Measurements from ENCODE around the gene PPP2CA.
A peak's percentile ranks its signal among the peaks of the same experiment; 100 is the strongest.
"Not testable (repeated sequence)": the region's sequence is repeated elsewhere in the genome, so short reads cannot be mapped to it uniquely, and the experiment has no call there.

The PPP2CA gene

DNA sequence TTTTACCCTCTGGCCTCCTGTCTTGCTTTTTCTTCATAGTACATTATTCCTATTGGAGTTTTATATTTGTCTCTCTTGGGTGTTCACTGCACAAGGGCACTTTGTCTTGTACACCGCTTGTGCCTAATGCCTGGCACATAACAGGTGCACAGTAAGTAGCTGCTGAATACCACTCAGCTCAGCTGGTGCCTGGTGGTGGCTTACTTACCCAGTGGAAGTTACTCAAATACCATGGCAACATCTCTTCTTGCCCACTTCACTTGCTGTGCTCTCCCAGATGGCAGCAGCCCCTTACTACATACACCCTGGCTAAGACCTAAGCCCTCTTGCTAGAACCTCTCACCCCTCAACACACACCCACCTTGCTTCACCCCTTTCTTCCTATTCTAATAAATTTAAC lies 37.8 kb downstream of the PPP2CA start:
- no peak for DNase-seq

DNA sequence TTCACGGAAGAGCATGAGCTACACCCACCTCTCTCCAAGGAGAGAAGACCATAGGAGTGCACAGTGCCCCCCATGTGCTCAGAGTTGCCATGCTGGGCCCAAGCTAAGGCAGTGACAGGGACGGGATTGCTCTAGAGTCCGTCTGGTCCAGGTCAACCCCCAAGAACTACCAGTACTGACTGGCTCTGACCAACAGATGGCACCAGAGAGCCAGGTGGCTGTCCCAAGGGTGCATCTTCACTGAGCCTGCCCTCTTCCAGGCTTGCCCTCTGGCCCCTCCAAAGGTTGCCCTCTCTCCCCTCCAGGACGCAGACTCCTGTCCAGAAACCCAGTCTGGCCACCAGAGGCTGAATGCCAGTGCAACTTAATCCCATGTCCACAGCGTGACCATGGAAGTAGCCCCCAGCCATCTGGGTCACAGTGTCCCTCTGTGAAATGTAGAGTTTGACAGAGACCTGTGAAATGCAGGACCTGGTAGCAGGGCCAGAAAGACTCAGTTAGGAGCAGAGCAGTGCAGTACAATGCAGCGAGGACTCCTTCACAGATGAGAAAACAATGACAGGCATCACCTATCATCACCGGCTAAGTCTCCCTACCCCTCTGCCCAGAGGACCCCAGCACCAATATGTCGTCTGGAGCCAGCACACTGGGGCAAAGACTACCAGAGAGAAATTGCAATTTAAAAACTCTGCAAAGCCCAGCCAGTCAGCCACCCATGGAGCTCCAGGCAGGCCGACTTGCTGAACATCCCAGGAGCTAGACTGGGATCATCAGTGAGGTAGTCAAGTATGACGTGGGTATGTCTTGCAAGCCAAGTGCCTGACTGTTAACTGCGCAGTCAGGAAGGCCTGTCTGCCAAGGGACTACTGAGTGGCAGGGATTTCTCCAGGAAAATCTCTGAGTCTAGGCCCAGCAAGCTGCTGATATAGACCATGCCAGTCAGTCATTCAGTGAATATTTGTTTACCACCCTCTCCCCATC lies 41.4 kb downstream of the PPP2CA start:
- peak; percentile 19 for DNase-seq

DNA sequence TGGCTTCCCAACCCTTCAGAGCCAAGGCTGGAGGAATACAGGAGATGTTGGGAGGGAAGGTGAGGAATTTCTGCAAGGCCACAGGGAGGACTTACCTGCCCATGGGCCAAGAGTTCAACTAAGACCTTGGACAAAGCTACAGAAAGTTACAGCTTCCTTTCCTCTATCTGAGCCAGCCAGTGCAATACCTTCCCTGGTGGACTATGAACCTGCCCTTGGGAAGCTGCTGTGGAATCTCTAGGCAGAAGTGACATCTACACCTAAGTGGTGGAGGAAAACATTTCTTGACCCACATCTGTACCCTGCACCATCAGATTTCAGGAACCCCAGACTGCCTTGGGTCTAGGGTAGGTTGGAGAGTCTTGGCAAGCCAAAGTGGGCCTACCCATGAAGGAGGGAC lies 42.4 kb downstream of the PPP2CA start:
- DNase-seq, result no peak

DNA sequence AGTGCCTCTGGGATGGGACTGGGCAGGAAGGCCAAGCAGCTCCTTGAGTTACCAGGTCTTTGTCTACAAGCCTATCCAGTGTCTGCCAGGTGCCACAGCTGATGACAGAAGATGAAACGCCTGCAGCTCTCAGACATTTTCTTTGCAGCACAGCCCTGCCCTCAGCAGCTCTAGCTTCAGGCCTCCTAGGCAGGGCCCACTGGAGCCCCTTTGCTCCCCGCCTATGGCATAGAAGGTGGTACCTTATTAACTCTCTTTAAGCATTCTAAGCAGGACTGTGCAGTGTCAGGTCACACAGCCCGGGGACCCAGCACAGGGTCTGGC lies 47.8 kb downstream of the PPP2CA start:
- DNase-seq, result no peak

DNA sequence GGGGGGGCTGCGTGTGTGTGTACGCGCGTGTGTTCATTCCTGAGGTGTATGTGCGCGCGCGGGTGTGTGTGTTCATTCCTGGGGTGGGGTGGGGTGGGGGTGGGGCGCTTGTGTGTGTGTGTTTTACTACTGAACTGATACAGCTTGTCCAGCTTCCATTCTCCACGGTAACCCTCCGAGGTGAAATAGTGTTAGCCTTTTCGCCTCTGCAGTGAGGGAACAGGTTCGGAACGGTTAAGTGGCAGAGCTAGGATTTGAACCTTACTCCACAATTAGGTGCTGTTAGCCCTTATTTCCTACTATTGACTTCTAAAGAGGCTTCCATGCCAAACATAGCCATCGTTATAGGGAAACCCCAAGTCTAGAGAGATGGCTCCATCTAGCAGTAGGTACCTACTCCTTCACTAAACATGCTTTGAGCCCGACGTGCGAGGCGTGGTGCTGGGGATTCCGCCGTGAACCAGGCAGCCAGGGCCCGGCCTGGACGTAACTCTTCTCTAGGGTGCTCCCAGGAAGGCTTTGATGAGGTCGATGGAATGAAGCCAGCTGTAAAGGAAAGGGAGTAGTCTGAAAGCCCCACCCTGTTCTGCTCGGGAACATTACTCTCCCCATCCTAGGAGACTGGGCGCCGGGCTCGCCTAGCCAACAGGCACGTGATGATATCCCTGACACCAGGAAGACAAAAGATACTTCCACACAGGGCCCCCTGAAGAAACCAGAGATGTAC lies 48.3 kb downstream of the PPP2CA start:
- peak; percentile 20 for DNase-seq

DNA sequence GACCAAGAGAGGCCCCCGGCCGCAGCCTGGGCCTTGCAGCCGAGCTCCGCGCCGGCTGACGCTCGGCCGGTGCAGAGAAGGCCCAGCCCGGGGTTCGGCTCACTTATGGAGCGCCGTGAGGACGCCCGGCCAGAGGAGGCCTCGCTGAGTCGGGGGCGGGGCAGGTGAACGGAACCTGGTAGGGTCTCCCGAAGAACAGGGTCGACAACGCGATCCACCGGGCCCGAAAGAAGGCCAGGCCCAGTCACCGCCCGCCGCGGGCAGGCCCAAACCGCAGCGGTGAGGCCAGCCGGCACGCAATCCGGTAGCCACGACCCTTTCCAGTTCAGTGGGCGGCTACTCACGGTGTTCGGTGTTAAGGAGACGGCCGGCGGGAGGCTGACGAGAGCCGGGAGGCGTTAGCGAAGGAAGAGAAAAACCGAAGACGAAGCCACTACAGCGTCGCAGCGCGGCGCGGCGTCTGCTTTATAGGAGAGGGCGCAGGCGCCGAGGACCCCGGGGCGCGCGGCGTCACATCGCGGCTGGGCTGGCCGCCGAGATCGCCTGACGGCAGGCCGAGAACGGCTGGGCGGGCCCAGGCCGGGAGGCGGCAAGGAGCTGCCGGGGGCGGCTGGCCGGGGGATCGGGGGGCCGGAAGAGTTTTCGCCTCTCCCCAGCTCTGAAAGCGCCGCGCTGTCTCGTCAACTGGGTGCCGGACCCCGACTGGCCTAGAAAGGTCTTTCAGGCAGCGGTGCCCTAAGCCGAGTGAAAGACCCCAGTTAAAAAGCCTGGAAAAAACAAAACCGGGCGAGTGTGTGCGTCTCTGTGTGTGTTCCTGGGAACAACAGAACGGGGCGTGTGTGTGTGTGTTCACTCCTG lies 49.1 kb downstream of the PPP2CA start, which contains the start of gene SKP1:
SKP1 (minus strand) TSS at position 440 of the 858 bp plus-strand sequence. CDS start 2,928 bp downstream, outside the sequence.
- DNase-seq, result peak; percentile 74

DNA sequence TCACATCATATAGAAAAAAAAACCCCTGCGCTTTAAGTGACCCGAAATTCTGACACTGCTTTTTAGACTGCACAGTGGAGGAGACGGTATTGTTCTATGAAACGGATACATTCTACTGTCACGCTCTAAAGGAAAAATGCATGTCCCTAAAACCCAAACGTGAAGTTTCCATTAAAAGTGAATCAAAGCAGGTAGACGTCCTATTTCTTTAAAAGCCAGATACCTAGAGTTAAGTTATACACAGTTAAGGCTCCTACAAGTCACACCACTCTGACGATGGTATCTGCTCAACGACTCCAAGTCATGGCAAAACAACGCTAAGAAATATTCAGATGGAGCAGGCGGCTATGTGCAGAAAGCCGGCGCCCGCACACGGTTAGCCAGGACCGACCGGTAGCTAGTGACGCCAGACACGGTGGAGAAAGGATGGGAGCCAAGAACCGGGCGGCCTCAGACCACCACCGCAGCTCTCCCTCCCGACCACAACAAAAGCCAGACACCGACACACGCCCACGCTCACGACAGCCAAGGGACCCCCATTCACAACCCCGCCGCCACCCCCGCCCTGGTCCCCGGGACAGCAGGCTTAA lies 49.9 kb downstream of the PPP2CA start:
- no peak for DNase-seq

DNA sequence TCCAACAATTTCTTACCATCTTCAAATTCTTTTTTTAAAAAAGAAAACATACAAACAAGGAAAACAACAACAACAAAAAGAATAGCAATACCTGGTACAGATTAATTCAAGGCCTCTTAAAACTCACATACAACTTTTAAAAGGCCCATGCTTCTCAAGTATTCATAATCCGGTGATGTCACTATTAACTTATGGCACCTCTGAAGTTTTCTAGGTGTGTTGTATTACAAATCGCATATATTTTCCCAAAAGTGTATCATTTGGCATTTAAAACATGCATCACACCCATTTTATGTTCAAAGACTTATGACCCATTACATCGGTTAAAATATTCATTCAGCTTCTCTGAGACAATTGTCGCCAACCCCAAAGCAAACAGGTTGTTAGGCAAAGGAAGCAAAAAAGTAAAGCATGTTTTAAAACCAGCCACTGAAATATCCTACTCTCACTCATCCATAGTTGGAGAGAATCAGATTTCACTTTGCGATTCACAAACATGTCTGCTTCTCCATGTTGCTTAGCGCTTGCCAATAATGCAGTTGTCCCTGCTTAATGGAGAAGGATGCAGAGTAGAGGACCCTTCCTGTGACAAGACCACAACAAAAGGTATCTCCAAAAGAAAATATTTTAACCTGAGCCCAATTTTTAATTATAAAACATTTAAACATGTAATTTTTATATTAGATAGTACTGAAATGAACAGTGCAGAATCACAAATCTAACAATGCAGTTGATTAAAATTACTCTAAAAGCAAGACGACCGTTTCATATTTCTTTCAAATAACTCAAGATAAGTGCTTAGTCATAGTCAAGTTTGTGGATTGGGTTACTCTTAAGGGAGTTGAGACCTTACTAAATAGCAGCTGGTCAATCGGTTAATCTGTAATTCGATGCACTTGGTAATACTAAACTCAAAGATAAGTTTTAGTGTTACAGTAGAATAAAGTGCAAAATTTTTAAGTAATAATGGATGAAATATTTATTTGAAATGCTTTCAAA lies 50.7 kb downstream of the PPP2CA start:
- DNase-seq, result no peak

DNA sequence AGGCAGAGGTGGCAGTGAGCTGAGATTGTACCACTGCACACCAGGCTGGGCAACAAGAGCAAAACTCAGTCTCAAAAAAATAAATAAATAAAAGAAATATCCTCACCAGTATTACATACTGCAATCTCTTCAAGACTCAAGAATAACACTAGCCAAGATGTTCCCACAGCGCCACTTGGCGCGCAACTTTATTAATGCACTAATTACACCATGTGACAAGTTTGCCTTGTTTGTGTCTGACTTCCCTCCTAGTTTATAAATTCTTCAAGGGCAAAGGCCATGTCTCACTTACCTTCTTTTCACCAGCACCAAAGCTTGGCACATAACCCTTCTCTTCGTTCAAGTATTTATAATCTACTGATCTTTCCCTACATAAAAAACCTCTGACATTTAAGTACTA lies 53.9 kb downstream of the PPP2CA start:
- no peak for DNase-seq

DNA sequence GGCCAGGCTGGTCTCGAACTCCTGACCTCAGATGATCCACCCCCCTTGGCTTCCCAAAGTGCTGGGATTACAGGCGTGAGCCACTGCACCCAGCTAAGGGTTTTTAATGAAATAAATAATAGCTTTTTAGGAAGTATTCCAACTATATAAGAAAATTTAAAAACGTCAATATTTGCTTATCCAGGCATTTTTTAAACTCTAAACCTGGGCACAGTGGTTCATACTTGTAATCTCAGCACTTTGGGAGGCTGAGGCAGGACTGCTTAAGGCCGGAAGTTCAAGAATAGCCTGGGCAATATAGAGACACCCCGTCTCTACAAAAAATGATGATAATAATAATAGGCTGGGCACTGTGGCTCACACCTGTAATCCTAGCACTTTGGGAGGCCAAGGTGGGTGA lies 63.3 kb downstream of the PPP2CA start:
- DNase-seq, result no peak

DNA sequence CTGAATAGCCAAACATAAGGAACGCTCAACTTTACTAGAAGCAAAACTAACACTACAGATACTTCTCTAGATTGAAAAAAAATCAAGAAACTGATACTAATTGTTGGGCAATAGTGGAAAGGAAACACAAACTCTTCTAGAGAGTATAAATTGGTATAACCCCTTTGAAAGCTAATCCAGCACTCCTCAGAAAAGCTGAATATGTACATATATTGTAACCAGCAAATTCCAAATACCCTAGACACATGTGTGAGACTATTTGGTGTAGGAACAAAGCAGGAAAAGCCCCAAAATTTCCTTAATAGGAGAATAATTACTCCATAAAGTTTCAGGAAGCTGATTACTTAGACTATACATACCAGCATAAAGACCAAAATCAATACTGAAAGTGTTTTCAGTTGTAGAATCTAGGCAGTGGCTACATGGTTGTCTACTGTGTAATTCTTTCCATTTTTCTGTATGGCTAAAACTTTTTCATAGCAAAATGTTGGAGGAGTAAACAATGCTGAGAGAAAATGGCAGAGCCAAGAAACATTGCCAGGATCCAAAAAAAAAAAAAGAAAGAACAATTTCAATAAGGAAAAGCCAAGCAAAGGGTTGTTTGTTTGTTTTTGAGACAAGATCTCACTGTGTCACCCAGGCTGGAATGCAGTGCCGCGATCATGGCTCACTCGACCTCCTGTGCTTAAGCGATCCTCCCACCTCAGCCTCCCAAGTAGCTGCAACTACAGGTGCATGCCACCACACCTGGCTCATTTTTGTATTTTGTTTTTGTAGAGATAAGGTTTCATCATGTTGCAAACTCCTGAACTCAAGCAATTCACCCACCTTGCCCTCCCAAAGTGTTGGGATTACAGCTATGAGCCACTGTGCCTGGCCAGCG lies 64.1 kb downstream of the PPP2CA start:
- DNase-seq, result no peak

DNA sequence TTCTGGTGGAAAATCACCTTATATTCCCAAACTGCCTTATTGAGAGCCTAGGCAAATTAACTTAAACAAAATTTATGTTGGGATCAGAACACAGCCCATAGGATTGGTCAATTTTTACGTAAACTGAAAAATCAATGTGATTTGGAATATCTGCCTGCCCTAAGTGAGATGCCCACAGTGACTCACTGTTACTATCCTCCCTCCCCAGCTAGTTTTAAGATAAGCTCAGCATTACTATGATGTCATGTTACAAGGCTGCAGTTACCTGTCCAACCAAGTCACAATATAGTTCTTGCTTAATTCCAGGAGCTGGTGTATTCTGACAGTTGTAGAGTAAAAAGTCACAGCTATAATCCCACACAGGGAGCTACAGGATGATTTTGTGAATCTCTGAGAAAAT lies 72.2 kb downstream of the PPP2CA start:
- no peak for DNase-seq

DNA sequence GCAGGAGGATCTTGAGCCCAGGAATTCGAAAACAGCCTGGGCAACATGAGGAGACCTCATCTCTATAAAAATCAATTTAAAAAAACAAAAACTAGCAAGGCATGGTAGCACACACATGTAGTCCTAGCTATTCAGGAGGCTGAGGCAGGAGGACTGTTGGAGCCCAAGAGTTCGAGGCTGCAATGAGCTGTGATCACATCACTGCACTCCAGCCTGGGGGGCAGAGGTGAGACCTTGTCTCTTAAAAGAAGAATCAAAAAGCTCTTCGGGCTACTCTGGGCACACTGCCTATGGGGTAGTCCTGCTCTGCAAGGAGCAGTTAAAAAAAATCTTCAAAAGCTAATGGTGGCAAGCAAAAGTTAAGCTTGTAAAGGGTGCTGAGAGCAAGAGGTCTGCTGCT lies 72.6 kb downstream of the PPP2CA start:
- DNase-seq, result no peak

DNA sequence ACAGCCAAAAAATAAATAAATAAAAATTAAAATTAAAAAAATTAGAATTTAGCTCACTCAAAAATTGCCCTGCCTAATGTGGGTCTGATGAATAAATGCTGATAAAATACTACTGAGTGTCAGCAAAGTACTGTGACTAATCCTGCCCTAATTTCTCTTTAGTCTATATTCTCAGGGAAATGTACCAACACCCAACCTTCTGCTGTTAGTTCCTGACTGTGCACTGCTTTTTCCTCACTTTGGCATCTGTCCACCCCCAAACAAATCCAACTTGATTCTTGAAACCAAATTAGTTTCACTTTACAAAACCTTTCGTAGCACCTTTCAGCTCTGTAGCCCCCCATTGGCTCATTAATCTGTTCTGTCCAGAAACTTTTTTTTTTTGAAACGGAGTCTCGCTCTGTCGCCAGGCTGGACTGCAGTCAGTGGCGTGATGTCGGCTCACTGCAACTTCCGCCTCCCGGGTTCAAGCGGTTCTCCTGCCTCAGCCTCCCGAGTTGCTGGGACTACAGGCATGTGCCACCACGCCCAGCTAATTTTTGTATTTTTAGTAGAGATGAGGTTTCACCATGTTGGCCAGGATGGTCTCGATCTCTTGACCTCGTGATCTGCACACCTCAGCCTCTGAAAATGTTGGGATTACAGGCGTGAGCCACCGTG lies 73.6 kb downstream of the PPP2CA start:
- not testable (repeated sequence) for DNase-seq

DNA sequence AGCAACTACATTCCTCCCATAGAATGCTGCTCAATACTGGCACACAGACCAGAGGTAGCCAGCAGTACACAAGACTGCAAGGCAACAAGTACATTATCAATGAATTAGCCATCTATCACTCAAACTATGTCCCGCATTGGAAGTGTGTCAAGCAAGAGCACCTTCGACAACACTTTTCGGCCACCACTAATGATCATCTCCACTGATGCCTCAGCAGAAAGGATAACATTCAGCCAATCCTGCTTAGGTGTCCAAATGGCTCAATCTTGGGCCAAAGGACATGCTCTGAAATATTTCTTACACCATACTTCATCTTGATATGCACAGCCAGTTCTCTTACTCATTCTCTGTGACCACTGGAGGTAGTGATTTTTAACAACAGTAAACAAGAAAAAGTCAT lies 74.2 kb downstream of the PPP2CA start:
- DNase-seq, result no peak

DNA sequence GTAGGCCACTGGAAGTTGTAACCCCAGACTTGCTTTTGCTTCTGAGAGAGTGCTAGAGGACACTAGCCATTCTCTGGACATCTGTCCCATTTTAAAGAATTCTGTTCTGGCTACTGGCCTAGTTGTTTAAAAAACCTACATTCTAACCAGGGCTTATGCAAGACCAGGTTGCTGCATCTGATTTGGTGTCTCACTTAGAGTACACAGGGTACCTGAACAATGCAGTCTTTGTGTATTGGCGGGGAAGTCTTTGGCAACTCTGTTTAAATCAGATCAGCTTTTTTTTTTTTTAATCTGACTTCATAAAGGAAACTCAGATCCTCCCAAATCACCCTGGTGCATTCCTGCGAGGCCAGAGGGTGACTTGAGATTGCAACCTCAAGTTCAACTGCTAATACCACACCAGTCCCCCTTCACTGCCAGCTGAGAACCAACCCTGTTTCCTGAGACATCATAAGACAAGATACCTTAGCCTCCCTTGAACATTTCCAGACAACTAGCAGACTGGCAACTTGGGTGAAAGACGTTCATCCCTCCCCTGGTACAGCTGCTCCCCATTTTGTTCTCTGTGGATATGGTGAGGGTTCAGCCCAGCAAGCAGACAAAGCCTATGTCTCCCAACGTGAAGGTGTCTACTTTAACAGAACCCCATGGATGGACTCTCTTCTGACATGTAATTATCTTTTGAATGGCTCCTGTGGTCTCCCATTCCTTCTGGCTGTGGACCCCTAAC lies 76.1 kb downstream of the PPP2CA start:
- DNase-seq, result no peak

DNA sequence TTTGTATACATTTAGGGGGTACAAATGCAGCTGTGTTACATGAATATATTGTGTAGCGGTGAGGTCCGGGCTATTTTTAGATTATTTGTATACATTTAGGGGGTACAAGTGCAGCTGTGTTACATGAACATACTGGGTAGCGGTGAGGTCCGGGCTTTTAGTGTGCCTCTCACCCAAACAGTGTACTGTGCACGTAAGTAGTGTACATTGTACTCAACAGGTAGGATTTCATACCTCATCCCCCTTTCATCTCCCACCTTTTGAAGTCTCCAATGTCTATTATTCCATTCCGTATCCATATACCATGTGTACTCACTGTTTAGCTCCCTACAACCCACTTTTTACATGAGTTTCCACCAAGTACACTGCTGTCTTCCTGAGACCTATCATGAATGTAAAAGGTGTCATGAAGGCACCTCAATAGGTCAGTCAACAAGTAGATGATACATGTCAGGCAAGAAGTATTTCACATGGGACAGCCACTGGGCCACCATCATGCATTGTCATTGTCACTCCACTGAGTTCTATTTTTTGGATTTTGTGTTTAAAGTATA lies 76.8 kb downstream of the PPP2CA start:
- DNase-seq, result no peak

DNA sequence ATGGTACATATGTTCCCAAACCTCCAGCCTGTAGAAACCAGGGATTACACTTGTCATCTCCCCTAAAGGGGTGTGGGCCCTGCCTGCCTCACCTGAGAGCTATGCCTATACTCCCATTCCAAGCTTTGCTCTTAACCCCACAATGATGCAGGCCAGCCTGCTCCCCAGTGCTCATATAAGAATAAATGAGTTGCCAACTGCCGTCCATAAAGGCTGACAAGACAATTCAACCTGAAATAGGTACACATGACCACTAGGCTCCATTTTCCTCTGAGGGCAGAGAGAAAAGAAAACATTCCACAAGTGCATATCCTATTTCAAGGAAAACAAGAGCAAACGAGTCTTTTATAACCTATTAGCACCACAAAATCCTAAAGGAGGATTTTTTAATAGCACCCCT lies 77.6 kb downstream of the PPP2CA start:
- DNase-seq, result no peak

Data from COR-L47 (cell line).